ENCODE results near the gene STEAP4. TPM values are rescaled to one million over a fixed set of nuclear protein-coding genes. Genes with fewer than 3 reads are reported as not detected.
A peak's percentile ranks its signal among the peaks of the same experiment; 100 is the strongest.
"Not testable (repeated sequence)": the region's sequence is repeated elsewhere in the genome, so short reads cannot be mapped to it uniquely, and the experiment has no call there.

STEAP4 gene
- total RNA-seq, 1 donor from 2014 or later: 11.9 TPM

GRCh38 chr7:88312061-88312663 lies 5.5 kb upstream of the STEAP4 start:
- no peak for DNase-seq

- DNase-seq: no peak
Measured at GRCh38 chr7:88311675-88312036, 5.0 kb upstream of the STEAP4 start.

- DNase-seq: no peak
Measured at GRCh38 chr7:88310956-88311674, 4.4 kb upstream of the STEAP4 start.

GRCh38 chr7:88309819-88310218 lies 3.1 kb upstream of the STEAP4 start:
- DNase-seq: no peak

GRCh38 chr7:88307823-88308222 lies 1.1 kb upstream of the STEAP4 start:
- DNase-seq: no peak

GRCh38 chr7:88307412-88307811 lies 718 bp upstream of the STEAP4 start:
- no peak for DNase-seq

- no peak for DNase-seq
Measured at GRCh38 chr7:88305044-88305443, 1.6 kb downstream of the STEAP4 start.

- DNase-seq: no peak
Measured at GRCh38 chr7:88302486-88302885, 4.2 kb downstream of the STEAP4 start.

- no peak for DNase-seq
Measured at GRCh38 chr7:88301924-88302323, 4.8 kb downstream of the STEAP4 start.

- DNase-seq: no peak
Measured at GRCh38 chr7:88300401-88300945, 6.2 kb downstream of the STEAP4 start.

GRCh38 chr7:88299126-88299525 lies 7.6 kb downstream of the STEAP4 start:
- no peak for DNase-seq

- DNase-seq: no peak
Measured at GRCh38 chr7:88293866-88294265, 12.8 kb downstream of the STEAP4 start.

- peak; percentile 31 for DNase-seq
Measured at GRCh38 chr7:88291398-88292173, 15.1 kb downstream of the STEAP4 start.

- DNase-seq: no peak
Measured at GRCh38 chr7:88290491-88290890, 16.2 kb downstream of the STEAP4 start.

- no peak for DNase-seq
Measured at GRCh38 chr7:88289564-88290025, 17.1 kb downstream of the STEAP4 start.

- DNase-seq: peak; percentile 3
Measured at GRCh38 chr7:88281749-88282148, 24.9 kb downstream of the STEAP4 start.

- DNase-seq: no peak
Measured at GRCh38 chr7:88280801-88281200, 25.9 kb downstream of the STEAP4 start.

- no peak for DNase-seq
Measured at GRCh38 chr7:88279323-88279722, 27.4 kb downstream of the STEAP4 start.

GRCh38 chr7:88278881-88279280 lies 27.8 kb downstream of the STEAP4 start:
- no peak for DNase-seq

- no peak for DNase-seq
Measured at GRCh38 chr7:88276605-88277153, 30.0 kb downstream of the STEAP4 start.

GRCh38 chr7:88274856-88275255 lies 31.8 kb downstream of the STEAP4 start:
- DNase-seq: not testable (repeated sequence)

- DNase-seq: no peak
Measured at GRCh38 chr7:88269586-88269985, 37.1 kb downstream of the STEAP4 start.

GRCh38 chr7:88268858-88269257 lies 37.8 kb downstream of the STEAP4 start:
- DNase-seq: no peak
